Caco-2 (cell line): ENCODE results near the gene TAF5L. TPM values are rescaled to one million over a fixed set of nuclear protein-coding genes. Genes with fewer than 3 reads are reported as not detected.
A peak's percentile ranks its signal among the peaks of the same experiment; 100 is the strongest.

ENCODE experiments used
- BruUV-seq: library from RNA; stranded (reverse); fragments of 400-500 nt; replicated peaks from 2 replicates; lab custom pipeline; 2021; lab: Mats Ljungman, UMichigan
- CTCF ChIA-PET: fragments of 300-600 bp; sonication (Branson Sonifier 250); formaldehyde crosslinking; loops from one replicate; lab custom pipeline; 2022; ENCODE audit warnings: antibody characterized with exemption; lab: Charles Lee
- POLR2A ChIA-PET: fragments of 300-600 bp; sonication (Branson Sonifier 250); formaldehyde crosslinking; loops from one replicate; lab custom pipeline; 2022; ENCODE audit warnings: antibody characterized with exemption; lab: Charles Lee
- DNase-seq, 2 experiments: peaks; one replicate each; pipeline versions ENCODE4 v3.0.0 to v3.0.0-alpha.2; 2020 to 2022
- H3K27me3 ChIP-seq: replicated peaks from 2 replicates; pipeline ENCODE4 v1.6.0; 2011; ENCODE audit warnings: low read length; ENCODE audit not compliant: control insufficient read depth, insufficient read depth
- H3K36me3 ChIP-seq: 2 replicates; pipeline ENCODE4 v1.5.1; 2011; ENCODE audit warnings: low read length; ENCODE audit not compliant: control insufficient read depth, insufficient read depth
- H3K4me1 ChIP-seq: fragments of 250-450 bp; sonication (Bioruptor Pico); 2 replicates; pipeline ENCODE4 v1.5.1; 2020; ENCODE audit warnings: mild to moderate bottlenecking
- H3K4me3 ChIP-seq: 2 replicates; pipeline ENCODE4 v1.5.1; 2011; ENCODE audit warnings: low read depth, mild to moderate bottlenecking, control low read depth, low read length
- H3K9me3 ChIP-seq: fragments of 250-450 bp; sonication (Bioruptor Pico); 2 replicates; pipeline ENCODE4 v1.5.1; 2020; ENCODE audit warnings: mild to moderate bottlenecking, moderate library complexity
- H3K27ac Mint-ChIP-seq: one replicate; pipeline ENCODE4 v1.8.0; 2022; ENCODE audit warnings: mixed read lengths; ENCODE audit not compliant: unreplicated experiment
- H3K27me3 Mint-ChIP-seq: one replicate; pipeline ENCODE4 v1.8.0; 2022; ENCODE audit warnings: mixed read lengths; ENCODE audit not compliant: insufficient read depth, unreplicated experiment
- H3K36me3 Mint-ChIP-seq: one replicate; pipeline ENCODE4 v1.8.0; 2022; ENCODE audit warnings: mild to moderate bottlenecking, mixed read lengths; ENCODE audit not compliant: insufficient read depth, unreplicated experiment
- H3K4me1 Mint-ChIP-seq: one replicate; pipeline ENCODE4 v1.8.0; 2022; ENCODE audit warnings: low read depth, mixed read lengths; ENCODE audit not compliant: unreplicated experiment
- H3K4me3 Mint-ChIP-seq: one replicate; pipeline ENCODE4 v1.8.0; 2022; ENCODE audit warnings: mild to moderate bottlenecking, moderate library complexity, mixed read lengths; ENCODE audit not compliant: unreplicated experiment
- H3K9me3 Mint-ChIP-seq: one replicate; pipeline ENCODE4 v1.8.0; 2022; ENCODE audit warnings: mixed read lengths; ENCODE audit not compliant: unreplicated experiment
- CTCF ChIP-seq, 2 experiments: fragments of 200-600 bp in 1 of 2; IDR thresholded peaks; 1 replicate in 1 of 2; 2 replicates in 1 of 2; pipeline versions ENCODE4 v1.5.1 to v1.8.0; 2011 to 2022; ENCODE audit warnings: antibody characterized with exemption in 1 of 2, control low read depth in 1 of 2, inconsistent platforms in 1 of 2, low read depth in 1 of 2, low read length in 1 of 2, mild to moderate bottlenecking in 1 of 2, moderate library complexity in 1 of 2; ENCODE audit not compliant: insufficient read depth in 1 of 2, severe bottlenecking in 1 of 2, unreplicated experiment in 1 of 2
- intact Hi-C: fragments of 100-400 bp; cut with micrococcal nuclease; formaldehyde crosslinking; loops from one replicate; pipeline ENCODE4 v1.10.0; 2022; ENCODE audit not compliant: unreplicated experiment
- total RNA-seq: library from RNA; stranded (reverse); gene quantifications from 2 replicates; pipeline ENCODE4 v1.2.3, GENCODE V29; 2022

Gene TAF5L
- total RNA-seq, 1 experiment from 2014 or later = 23.8 TPM

DNA sequence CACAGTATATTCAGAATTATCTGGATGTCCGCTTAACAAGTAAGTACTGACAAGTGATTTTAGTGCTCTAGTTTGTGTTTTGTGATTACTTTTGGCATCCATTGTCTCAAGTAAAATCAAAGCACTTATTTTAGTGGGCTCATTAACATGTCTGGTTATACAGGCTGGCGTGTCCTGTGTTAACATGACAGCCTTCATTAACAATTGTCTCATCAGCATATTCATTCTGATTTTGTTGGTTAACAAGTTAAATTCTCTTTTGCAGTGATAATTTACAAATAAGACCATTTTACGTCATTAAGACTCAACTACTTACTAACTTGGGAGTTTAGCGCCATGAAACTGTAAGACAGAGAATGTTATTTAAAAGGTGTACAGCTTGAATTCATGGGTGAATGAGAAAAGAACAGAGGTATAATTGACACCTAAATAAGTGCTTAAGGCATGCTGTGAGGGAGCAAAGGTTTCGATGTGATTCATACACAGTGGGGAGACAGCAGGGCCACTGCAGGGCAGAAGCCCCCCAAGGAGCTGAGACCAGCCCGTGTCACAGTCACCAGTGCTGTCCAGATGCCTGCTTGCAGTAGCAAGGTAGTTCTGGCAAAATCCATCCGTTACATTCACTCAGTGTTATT lies 22.4 kb downstream of the TAF5L start:
- Histone ChIP-seq H3K9me3 (no peaks in the 10 kb centered on the region), H3K27me3 (no peaks in the 10 kb centered on the region), H3K36me3 (no peaks in the 10 kb centered on the region; the same call in 1 of the 2 replicates), H3K4me1 (no peaks in the 10 kb centered on the region), H3K4me3 (no peak overlapping the region)
- H3K4me1 Mint-ChIP-seq = no peaks in the 10 kb centered on the region
- H3K27me3 Mint-ChIP-seq = no peaks in the 10 kb centered on the region
- H3K4me3 Mint-ChIP-seq = no peak overlapping the region
- H3K9me3 Mint-ChIP-seq = no peaks in the 10 kb centered on the region
- intact Hi-C loops = no loop called here
- ChIA-PET POLR2A (no interaction called here), CTCF (no interaction called here)
- BruUV-seq = no TSS peak
- no peak for TF ChIP-seq CTCF (IDR thresholded peaks at IDR 0.05; ENCODE audit: insufficient read depth in 1 of 2, low read depth in 1 of 2, low read length in 1 of 2, severe bottlenecking in 1 of 2, unreplicated experiment in 1 of 2)
- DNase-seq = no peak
- H3K27ac Mint-ChIP-seq = no peak overlapping the region
- H3K36me3 Mint-ChIP-seq = peaks cover 26% of the 10 kb centered on the region

DNA sequence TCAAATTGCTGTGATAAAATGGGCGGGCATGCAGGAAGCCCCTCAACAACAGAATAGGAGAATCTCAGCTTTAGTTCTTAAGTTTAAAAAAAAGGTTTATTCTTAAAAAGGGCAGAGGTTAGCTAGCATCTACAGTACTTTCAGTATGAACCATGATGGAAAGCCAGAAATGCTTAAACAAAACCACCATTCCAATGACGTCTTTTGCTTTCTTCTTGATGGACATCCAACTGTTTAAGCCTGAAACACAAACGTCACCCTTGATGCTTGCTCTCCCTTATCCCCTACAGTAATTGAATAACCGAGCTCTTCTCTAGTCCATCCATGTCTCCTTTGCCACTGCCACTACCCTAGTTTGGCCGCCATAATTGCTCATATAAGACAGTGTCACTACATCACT lies 25.7 kb downstream of the TAF5L start:
- no peaks in the 10 kb centered on the region for H3K9me3 Mint-ChIP-seq
- intact Hi-C loops = no loop called here
- no peaks in the 10 kb centered on the region for H3K4me1 ChIP-seq
- ChIA-PET CTCF (no interaction called here), POLR2A (no interaction called here)
- no peaks in the 10 kb centered on the region for H3K27me3 Mint-ChIP-seq
- H3K27ac Mint-ChIP-seq = no peak overlapping the region
- H3K36me3 Mint-ChIP-seq = peaks cover 28% of the 10 kb centered on the region
- H3K36me3 ChIP-seq = no peaks in the 10 kb centered on the region; the same call in 1 of the 2 replicates
- TF ChIP-seq CTCF (IDR thresholded peaks at IDR 0.05; ENCODE audit: insufficient read depth in 1 of 2, low read depth in 1 of 2, low read length in 1 of 2, severe bottlenecking in 1 of 2, unreplicated experiment in 1 of 2) = no peak
- H3K4me1 Mint-ChIP-seq = no peaks in the 10 kb centered on the region
- H3K27me3 ChIP-seq = no peaks in the 10 kb centered on the region
- DNase-seq = no peak
- H3K4me3 ChIP-seq = no peak overlapping the region
- H3K4me3 Mint-ChIP-seq = no peak overlapping the region
- H3K9me3 ChIP-seq = no peaks in the 10 kb centered on the region
- no TSS peak for BruUV-seq

DNA sequence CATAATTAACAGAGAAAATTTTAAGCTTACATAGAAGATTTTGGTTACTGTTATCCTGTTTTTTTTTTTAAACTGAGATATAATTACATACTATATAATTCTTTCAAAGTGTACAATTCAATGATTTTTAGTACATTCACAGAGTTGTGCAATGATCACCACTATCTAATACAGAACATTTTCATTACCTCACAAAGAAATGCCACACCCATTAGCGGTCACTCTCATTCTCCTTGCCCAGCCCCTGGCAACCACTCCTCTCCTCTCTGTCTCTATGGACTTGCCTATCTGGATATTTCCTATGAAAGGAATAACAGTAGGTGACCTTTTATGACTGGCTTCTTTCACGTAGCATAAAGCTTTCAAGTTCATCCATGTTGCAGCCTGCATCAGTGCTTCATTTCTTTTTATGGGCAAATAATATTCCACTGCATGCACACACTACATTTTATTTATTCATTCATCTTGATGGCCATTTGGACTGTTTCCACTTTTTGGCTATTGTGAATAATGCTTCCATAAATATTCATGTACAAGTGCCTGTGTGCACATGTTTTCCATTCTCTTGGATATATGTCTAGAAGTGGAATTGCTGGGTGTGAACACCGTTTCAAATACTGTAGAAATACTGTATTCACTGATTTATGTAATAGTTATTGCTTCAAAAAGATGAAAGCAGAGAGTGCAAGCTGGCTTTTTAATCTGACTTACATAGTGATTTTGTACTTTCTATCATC lies 26.5 kb downstream of the TAF5L start:
- Histone ChIP-seq H3K36me3 (no peaks in the 10 kb centered on the region; the same call in 1 of the 2 replicates), H3K4me1 (no peaks in the 10 kb centered on the region), H3K4me3 (no peak overlapping the region), H3K9me3 (no peaks in the 10 kb centered on the region), H3K27me3 (no peaks in the 10 kb centered on the region)
- Mint-ChIP-seq H3K27me3 (no peaks in the 10 kb centered on the region), H3K36me3 (peaks cover 28% of the 10 kb centered on the region), H3K9me3 (no peaks in the 10 kb centered on the region), H3K4me1 (no peaks in the 10 kb centered on the region), H3K4me3 (no peak overlapping the region), H3K27ac (no peak overlapping the region)
- ChIA-PET CTCF (no interaction called here), POLR2A (no interaction called here)
- intact Hi-C loops = no loop called here
- TSS peak; percentile 10 for BruUV-seq
- DNase-seq = no peak
- no peak for TF ChIP-seq CTCF (IDR thresholded peaks at IDR 0.05; ENCODE audit: insufficient read depth in 1 of 2, low read depth in 1 of 2, low read length in 1 of 2, severe bottlenecking in 1 of 2, unreplicated experiment in 1 of 2)
